SU-DHL-6 (cell line): ENCODE measurements around the gene SRRT.

Source experiments
- EZH2phosphoT487 ChIP-seq: fragments of 200-600 bp; sonication (generic), shearing (Covaris generic); conservative IDR thresholded peaks from 2 replicates; pipeline ENCODE4 v1.6.1; 2018; ENCODE audit warnings: mild to moderate bottlenecking, antibody characterized with exemption, low read length, moderate library complexity, mixed read lengths
- TF ChIP-seq, protein P1 (sequence below): fragments of 200-600 bp; sonication (generic); IDR thresholded peaks from one replicate; pipeline ENCODE4 v1.5.1; 2017; ENCODE audit warnings: antibody characterized with exemption, mild to moderate bottlenecking, low read length, moderate library complexity; ENCODE audit not compliant: insufficient read depth, poor library complexity, severe bottlenecking

DNA sequence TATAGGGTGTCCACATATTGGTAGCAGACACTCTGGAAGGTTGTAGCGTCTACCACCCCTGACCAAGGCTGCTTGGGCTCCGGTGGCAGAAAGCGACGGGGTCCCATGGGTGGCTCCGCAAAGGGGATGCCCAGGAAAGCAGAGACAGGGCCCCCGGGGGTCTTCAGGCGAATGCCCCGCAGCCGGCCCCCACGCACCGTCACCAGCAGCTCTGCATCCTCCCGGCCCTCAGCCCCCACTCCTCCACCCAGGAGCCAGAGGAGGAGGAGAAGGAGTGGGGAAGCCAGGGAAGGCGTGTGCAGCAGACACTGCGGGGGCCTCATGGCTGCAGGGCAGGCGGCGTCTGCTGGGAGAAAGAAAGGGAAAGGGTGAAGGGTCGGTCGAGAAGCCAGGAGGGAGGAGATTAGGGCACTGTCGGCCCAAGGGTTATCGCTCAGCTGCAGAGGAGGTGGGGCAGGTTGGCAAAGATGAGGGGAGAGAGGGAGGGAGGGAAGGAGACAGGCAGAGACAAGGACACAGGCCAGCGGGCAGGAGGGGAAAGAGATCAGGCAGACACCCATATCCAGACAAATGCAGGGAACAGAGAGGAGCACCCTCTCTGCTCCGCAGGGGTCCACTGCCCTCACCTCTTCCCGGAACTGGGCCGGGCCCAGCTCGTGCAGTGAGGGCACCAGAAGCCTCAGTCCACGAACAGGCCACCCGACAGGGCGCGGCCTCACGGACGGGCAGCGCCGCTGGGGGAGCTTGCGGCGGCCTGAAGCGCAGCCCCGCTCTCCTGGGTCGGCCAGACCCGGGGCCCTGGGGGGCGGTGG lies 19.2 kb downstream of the SRRT start:
- TF ChIP-seq, protein P1, sequence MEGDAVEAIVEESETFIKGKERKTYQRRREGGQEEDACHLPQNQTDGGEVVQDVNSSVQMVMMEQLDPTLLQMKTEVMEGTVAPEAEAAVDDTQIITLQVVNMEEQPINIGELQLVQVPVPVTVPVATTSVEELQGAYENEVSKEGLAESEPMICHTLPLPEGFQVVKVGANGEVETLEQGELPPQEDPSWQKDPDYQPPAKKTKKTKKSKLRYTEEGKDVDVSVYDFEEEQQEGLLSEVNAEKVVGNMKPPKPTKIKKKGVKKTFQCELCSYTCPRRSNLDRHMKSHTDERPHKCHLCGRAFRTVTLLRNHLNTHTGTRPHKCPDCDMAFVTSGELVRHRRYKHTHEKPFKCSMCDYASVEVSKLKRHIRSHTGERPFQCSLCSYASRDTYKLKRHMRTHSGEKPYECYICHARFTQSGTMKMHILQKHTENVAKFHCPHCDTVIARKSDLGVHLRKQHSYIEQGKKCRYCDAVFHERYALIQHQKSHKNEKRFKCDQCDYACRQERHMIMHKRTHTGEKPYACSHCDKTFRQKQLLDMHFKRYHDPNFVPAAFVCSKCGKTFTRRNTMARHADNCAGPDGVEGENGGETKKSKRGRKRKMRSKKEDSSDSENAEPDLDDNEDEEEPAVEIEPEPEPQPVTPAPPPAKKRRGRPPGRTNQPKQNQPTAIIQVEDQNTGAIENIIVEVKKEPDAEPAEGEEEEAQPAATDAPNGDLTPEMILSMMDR, result no peak
- no peak for TF ChIP-seq EZH2phosphoT487
